ENCODE data around the gene PABPN1.

The PABPN1 gene

GRCh38 chr14:23357261-23357660 lies 36.0 kb downstream of the PABPN1 start:
- in situ Hi-C loops (cut with MboI; ENCODE audit: low sequenced_read_pairs): no loop called here

- in situ Hi-C loops (cut with MboI; ENCODE audit: low sequenced_read_pairs): no loop called here
These were observed 36.8 kb downstream of the PABPN1 start for GRCh38 chr14:23358042-23358441.

- in situ Hi-C loops (cut with MboI; ENCODE audit: low sequenced_read_pairs): no loop called here
These were observed 37.4 kb downstream of the PABPN1 start for GRCh38 chr14:23358553-23359166.

GRCh38 chr14:23359167-23359626 lies 37.9 kb downstream of the PABPN1 start:
- in situ Hi-C loops (cut with MboI; ENCODE audit: low sequenced_read_pairs): no loop called here

GRCh38 chr14:23359722-23360447 lies 38.6 kb downstream of the PABPN1 start:
- in situ Hi-C loops (cut with MboI; ENCODE audit: low sequenced_read_pairs): no loop called here

GRCh38 chr14:23360496-23360895 lies 39.2 kb downstream of the PABPN1 start:
- in situ Hi-C loops (cut with MboI; ENCODE audit: low sequenced_read_pairs): no loop called here

- in situ Hi-C loops (cut with MboI; ENCODE audit: low sequenced_read_pairs): no loop called here
These were observed 40.1 kb downstream of the PABPN1 start for GRCh38 chr14:23361320-23361719.

GRCh38 chr14:23361763-23362162 lies 40.5 kb downstream of the PABPN1 start:
- in situ Hi-C loops (cut with MboI; ENCODE audit: low sequenced_read_pairs): no loop called here

- in situ Hi-C loops (cut with MboI; ENCODE audit: low sequenced_read_pairs): no loop called here
These were observed 40.9 kb downstream of the PABPN1 start for GRCh38 chr14:23362200-23362599.

- in situ Hi-C loops (cut with MboI; ENCODE audit: low sequenced_read_pairs): no loop called here
These were observed 43.1 kb downstream of the PABPN1 start for GRCh38 chr14:23364164-23365035.

GRCh38 chr14:23365036-23365731 lies 43.9 kb downstream of the PABPN1 start, which contains the start of gene EFS:
TSS of gene EFS (minus strand) at chr14:23365172. CDS start at chr14:23365025, 147 bp downstream.
- in situ Hi-C loops (cut with MboI; ENCODE audit: low sequenced_read_pairs): no loop called here

- in situ Hi-C loops (cut with MboI; ENCODE audit: low sequenced_read_pairs): no loop called here
These were observed 44.6 kb downstream of the PABPN1 start for GRCh38 chr14:23365732-23366425.

- in situ Hi-C loops (cut with MboI; ENCODE audit: low sequenced_read_pairs): no loop called here
These were observed 45.2 kb downstream of the PABPN1 start for GRCh38 chr14:23366426-23366921.

- in situ Hi-C loops (cut with MboI; ENCODE audit: low sequenced_read_pairs): no loop called here
These were observed 49.0 kb downstream of the PABPN1 start for GRCh38 chr14:23370221-23370620.

GRCh38 chr14:23371865-23372264 lies 50.6 kb downstream of the PABPN1 start:
- in situ Hi-C loops (cut with MboI; ENCODE audit: low sequenced_read_pairs): no loop called here

- in situ Hi-C loops (cut with MboI; ENCODE audit: low sequenced_read_pairs): no loop called here
These were observed 51.3 kb downstream of the PABPN1 start, which contains the start of gene IL25 for GRCh38 chr14:23372509-23372908. TSS of gene IL25 (plus strand) at chr14:23372809.

- in situ Hi-C loops (cut with MboI; ENCODE audit: low sequenced_read_pairs): no loop called here
These were observed 51.8 kb downstream of the PABPN1 start for GRCh38 chr14:23373041-23373440.
